GM23248 (cell line): ENCODE measurements around the gene EFEMP1. TPM values are rescaled to one million over a fixed set of nuclear protein-coding genes. Genes with fewer than 3 reads are reported as not detected.

Experiments
- DNase-seq: peaks from one replicate; pipeline ENCODE4 v3.0.0-alpha.2; 2015
- H2AFZ ChIP-seq: fragments of 200-600 bp; sonication (generic); 2 replicates; pipeline ENCODE4 v1.6.1; 2016; ENCODE audit warnings: antibody characterized with exemption
- H3F3A ChIP-seq: fragments of 200-600 bp; sonication (generic); 2 replicates; pipeline ENCODE4 v1.6.1; 2016; ENCODE audit warnings: mild to moderate bottlenecking, antibody characterized with exemption, mixed run types; ENCODE audit not compliant: insufficient read depth
- H3K27ac ChIP-seq: fragments of 200-600 bp; sonication (generic); 2 replicates; pipeline ENCODE4 v1.5.1; 2016; ENCODE audit warnings: mild to moderate bottlenecking
- H3K27me3 ChIP-seq: fragments of 200-600 bp; sonication (generic); replicated peaks from 2 replicates; pipeline ENCODE4 v1.6.1; 2016; ENCODE audit warnings: mild to moderate bottlenecking; ENCODE audit not compliant: insufficient read depth
- H3K36me3 ChIP-seq: fragments of 200-600 bp; sonication (generic); 2 replicates; pipeline ENCODE4 v1.6.1; 2016; ENCODE audit warnings: low read depth, mild to moderate bottlenecking
- H3K4me1 ChIP-seq: fragments of 200-600 bp; sonication (generic); 2 replicates; pipeline ENCODE4 v1.6.1; 2016; ENCODE audit warnings: mild to moderate bottlenecking; ENCODE audit not compliant: insufficient read depth
- H3K4me2 ChIP-seq: fragments of 200-600 bp; sonication (generic); one replicate; pipeline ENCODE4 v1.6.1; 2016; ENCODE audit warnings: mild to moderate bottlenecking; ENCODE audit not compliant: unreplicated experiment
- H3K4me3 ChIP-seq: fragments of 200-600 bp; sonication (generic); 2 replicates; pipeline ENCODE4 v1.5.1; 2016; ENCODE audit warnings: mild to moderate bottlenecking
- H3K79me2 ChIP-seq: fragments of 200-600 bp; sonication (generic); 2 replicates; pipeline ENCODE4 v1.6.1; 2016; ENCODE audit warnings: mild to moderate bottlenecking; ENCODE audit not compliant: insufficient read depth
- H3K9ac ChIP-seq: fragments of 200-600 bp; sonication (generic); 2 replicates; pipeline ENCODE4 v1.6.1; 2016; ENCODE audit warnings: mild to moderate bottlenecking
- H3K9me2 ChIP-seq: fragments of 200-600 bp; sonication (generic); 2 replicates; pipeline ENCODE4 v1.6.1; 2016; ENCODE audit warnings: mixed run types, mild to moderate bottlenecking, moderate library complexity; ENCODE audit not compliant: insufficient read depth
- H3K9me3 ChIP-seq: fragments of 200-600 bp; sonication (generic); one replicate; pipeline ENCODE4 v1.6.1; 2017; ENCODE audit warnings: low read depth
- H4K20me1 ChIP-seq: fragments of 200-600 bp; sonication (generic); 2 replicates; pipeline ENCODE4 v1.6.0; 2016; ENCODE audit not compliant: insufficient read depth
- EZH2 ChIP-seq: fragments of 200-600 bp; sonication (generic); IDR thresholded peaks from 2 replicates; pipeline ENCODE4 v1.6.1; 2018; ENCODE audit warnings: antibody characterized with exemption, mild to moderate bottlenecking; ENCODE audit not compliant: insufficient read depth, poor library complexity, severe bottlenecking
- EZH2phosphoT487 ChIP-seq: fragments of 200-600 bp; sonication (generic); IDR thresholded peaks from 2 replicates; pipeline ENCODE4 v1.6.1; 2018; ENCODE audit warnings: antibody characterized with exemption, moderate library complexity, mild to moderate bottlenecking, low read depth; ENCODE audit not compliant: insufficient read depth
- WGBS, 2 experiments: methylation state at CpG; one replicate each; pipeline ENCODE4 v1.1.6; 2015 to 2017; ENCODE audit warnings: low lambda C conversion rate in 2 of 2, low coverage in 1 of 2; ENCODE audit errors: missing lambda C conversion rate in 2 of 2; 5-methylcytosine and 5-hydroxymethylcytosine counted together
- in situ Hi-C: fragments of 300-500 bp; cut with MboI; formaldehyde crosslinking; loops from 2 replicates; pipeline ENCODE4 v1.15.0; 2020
- polyA plus RNA-seq: library from polyadenylated mRNA; unstranded; fragments of >200 nt; fragmentation: Nextera tagmentation; extraction: Ambion mirVana; gene quantifications from 2 replicates; pipeline ENCODE4 v1.2.1, GENCODE V29; 2016
- total RNA-seq: library from RNA; depleted of rRNA; stranded (reverse); fragments of >200 nt; shearing (Covaris generic); gene quantifications from 2 replicates; pipeline ENCODE4 v1.2.3, GENCODE V29; 2014

Gene EFEMP1
- total and polyA plus RNA-seq, 2 experiments from 2014 or later: 1,133 to 1,343 TPM

DNA sequence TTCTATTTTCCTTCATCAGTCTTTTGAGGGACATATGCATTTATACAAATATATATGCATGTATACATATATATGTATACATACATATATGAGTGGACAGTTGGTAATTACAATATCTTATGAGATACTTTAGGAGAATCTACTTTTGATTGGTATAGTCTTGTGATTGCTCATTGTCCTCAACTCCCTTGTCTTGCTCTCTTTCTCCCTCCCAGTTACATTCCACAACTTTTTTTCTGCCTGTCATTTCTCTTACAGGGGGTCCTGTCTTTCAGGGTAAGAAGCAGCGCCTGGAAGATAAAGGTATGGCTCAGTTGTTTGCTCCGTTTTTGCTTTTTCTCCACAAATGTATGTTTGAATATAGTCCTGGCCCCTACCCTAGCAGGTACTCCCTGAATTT is 19.9 kb downstream of the EFEMP1 start:
- Histone ChIP-seq H2AFZ (no peak overlapping the region), H3K36me3 (peaks cover 68% of the 10 kb centered on the region), H3K27me3 (no peaks in the 10 kb centered on the region), H3K9me2 (no peaks in the 10 kb centered on the region), H3K27ac (no peak overlapping the region), H3K4me2 (no peak overlapping the region), H4K20me1 (no peaks in the 10 kb centered on the region), H3K4me3 (no peak overlapping the region), H3K9ac (no peak overlapping the region), H3K79me2 (peaks cover 19% of the 10 kb centered on the region), H3F3A (peaks cover 21% of the 10 kb centered on the region; the same call in 1 of the 2 replicates), H3K4me1 (peaks cover 25% of the 10 kb centered on the region), H3K9me3 (no peaks in the 10 kb centered on the region)
- DNase-seq: no peak
- in situ Hi-C loops: no loop called here
- TF ChIP-seq EZH2phosphoT487 (no peak), EZH2 (no peak)
- 90 to 92% methylated on average over 2 of the region's 2 CpGs for WGBS, 2 experiments

DNA sequence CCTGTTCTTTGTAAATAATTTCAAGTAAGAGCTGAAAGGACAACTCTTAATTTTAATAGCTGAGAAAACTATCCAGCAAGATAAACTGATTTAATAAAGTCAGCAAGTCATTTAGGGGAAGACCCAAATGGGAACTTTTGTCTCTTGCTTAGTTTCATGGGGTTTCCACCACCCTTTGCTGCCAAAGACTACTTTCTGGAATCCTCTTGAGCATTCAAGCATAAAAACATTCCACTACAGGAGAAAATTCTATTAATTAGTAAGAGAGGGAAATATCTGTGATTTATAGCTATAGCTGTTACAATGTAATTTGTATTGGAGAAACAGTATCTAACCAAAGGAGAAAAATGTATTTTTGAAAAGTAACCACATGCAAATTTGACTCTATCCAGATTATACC is 20.6 kb downstream of the EFEMP1 start:
- H3K9me2 ChIP-seq: no peaks in the 10 kb centered on the region
- H3K27me3 ChIP-seq: no peaks in the 10 kb centered on the region
- H3K27ac ChIP-seq: no peak overlapping the region
- no peaks in the 10 kb centered on the region for H4K20me1 ChIP-seq
- peaks cover 21% of the 10 kb centered on the region; the same call in 1 of the 2 replicates for H3F3A ChIP-seq
- H3K9me3 ChIP-seq: no peaks in the 10 kb centered on the region
- no peak overlapping the region for H3K4me2 ChIP-seq
- no peak for DNase-seq
- no peak overlapping the region for H3K9ac ChIP-seq
- H3K4me1 ChIP-seq: peaks cover 25% of the 10 kb centered on the region
- peaks cover 13% of the 10 kb centered on the region for H3K79me2 ChIP-seq
- in situ Hi-C loops: no loop called here
- H2AFZ ChIP-seq: no peak overlapping the region
- peaks cover 69% of the 10 kb centered on the region for H3K36me3 ChIP-seq
- H3K4me3 ChIP-seq: no peak overlapping the region
- TF ChIP-seq EZH2phosphoT487 (no peak), EZH2 (no peak)

DNA sequence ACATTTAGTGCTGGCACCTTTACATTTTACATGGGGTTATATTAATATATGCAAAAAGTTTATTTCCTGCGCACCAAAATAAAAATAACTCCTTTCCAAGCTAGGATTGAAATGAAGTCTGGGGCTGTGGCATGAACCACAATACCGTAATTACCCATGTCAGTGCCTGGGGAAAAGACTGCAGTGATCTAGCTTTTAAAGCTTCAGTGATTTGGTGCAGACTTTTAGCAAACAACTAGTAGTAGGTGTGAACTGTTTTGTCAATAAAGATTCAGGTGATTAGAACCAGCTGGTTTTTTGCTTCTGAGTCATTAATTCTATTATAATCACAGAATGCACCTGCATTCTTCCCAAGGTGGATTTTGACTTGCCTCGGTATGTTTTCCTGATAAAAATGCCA is 21.2 kb downstream of the EFEMP1 start:
- H3K4me3 ChIP-seq: no peak overlapping the region
- TF ChIP-seq EZH2 (no peak), EZH2phosphoT487 (no peak)
- H3K9me3 ChIP-seq: no peaks in the 10 kb centered on the region
- DNase-seq: no peak
- 49 to 61% methylated on average over 3 of the region's 3 CpGs for WGBS, 2 experiments
- no peaks in the 10 kb centered on the region for H3K27me3 ChIP-seq
- peaks cover 9% of the 10 kb centered on the region; the same call in 1 of the 2 replicates for H3K79me2 ChIP-seq
- peaks cover 21% of the 10 kb centered on the region; the same call in 1 of the 2 replicates for H3F3A ChIP-seq
- no peaks in the 10 kb centered on the region for H3K9me2 ChIP-seq
- no peaks in the 10 kb centered on the region for H4K20me1 ChIP-seq
- peaks cover 63% of the 10 kb centered on the region for H3K36me3 ChIP-seq
- peaks cover 25% of the 10 kb centered on the region for H3K4me1 ChIP-seq
- no peak overlapping the region for H3K27ac ChIP-seq
- in situ Hi-C loops: no loop called here
- no peak overlapping the region for H3K9ac ChIP-seq
- H3K4me2 ChIP-seq: no peak overlapping the region
- no peak overlapping the region for H2AFZ ChIP-seq

DNA sequence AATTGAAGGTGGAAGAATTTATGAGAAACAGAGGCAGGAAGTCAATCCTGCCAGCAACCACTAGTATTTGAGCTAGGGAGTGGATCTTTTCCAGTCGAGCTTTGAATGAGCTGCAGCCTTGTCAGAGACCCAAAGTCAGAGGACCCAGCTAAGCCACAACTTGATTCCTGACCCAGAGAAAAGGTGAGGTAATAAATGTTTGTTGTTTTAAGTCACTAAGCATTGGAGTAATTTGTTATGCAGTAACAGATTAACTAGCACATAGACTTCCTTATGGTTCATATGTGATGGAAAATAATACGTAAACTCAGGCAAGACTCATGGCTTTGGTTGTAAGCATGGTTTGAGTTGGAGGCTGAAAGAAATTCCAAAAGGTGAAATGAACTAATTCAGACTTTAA is 21.6 kb downstream of the EFEMP1 start:
- Histone ChIP-seq H3K36me3 (peaks cover 63% of the 10 kb centered on the region), H3K27ac (no peak overlapping the region), H3K27me3 (no peaks in the 10 kb centered on the region), H4K20me1 (no peaks in the 10 kb centered on the region), H3K4me2 (no peak overlapping the region), H3K9ac (no peak overlapping the region), H3K79me2 (peaks cover 4% of the 10 kb centered on the region; the same call in 1 of the 2 replicates), H3K9me3 (no peaks in the 10 kb centered on the region), H3K4me1 (peaks cover 25% of the 10 kb centered on the region), H3F3A (peaks cover 19% of the 10 kb centered on the region; the same call in 1 of the 2 replicates), H2AFZ (no peak overlapping the region), H3K4me3 (no peak overlapping the region), H3K9me2 (no peaks in the 10 kb centered on the region)
- in situ Hi-C loops: no loop called here
- 94 to 95% methylated on average over 2 of the region's 2 CpGs for WGBS, 2 experiments
- TF ChIP-seq EZH2phosphoT487 (no peak), EZH2 (no peak)
- no peak for DNase-seq

DNA sequence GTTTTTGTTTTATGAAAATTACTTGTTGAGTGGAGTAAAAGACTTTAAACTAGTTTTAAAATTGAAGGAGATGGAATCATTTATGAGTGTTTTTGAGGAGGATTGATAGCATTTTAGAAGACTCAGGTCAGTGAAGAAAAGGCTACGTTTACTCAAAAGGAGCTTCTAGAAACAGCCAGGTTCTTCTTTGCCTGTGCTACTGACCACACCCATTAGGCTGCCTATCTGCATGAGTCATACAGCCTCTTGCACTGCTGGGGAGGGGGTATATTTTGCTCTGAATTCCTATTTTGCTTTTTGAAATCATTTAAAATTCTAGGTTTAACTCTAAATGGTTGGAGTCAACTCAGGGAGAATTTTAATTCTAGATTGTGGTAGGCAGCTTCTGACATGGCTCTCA is 22.3 kb downstream of the EFEMP1 start:
- 20 to 31% methylated on average over 1 of the region's 1 CpG for WGBS, 2 experiments
- in situ Hi-C loops: no loop called here

More for the DNA sequence above, 22.3 kb downstream of the EFEMP1 start:
- Histone ChIP-seq H2AFZ (no peak overlapping the region), H3K27me3 (no peaks in the 10 kb centered on the region), H3K36me3 (peaks cover 65% of the 10 kb centered on the region), H3K4me1 (peaks cover 25% of the 10 kb centered on the region), H3K9me3 (no peaks in the 10 kb centered on the region), H4K20me1 (no peaks in the 10 kb centered on the region), H3K4me3 (no peak overlapping the region), H3K9me2 (no peaks in the 10 kb centered on the region), H3K79me2 (no peaks in the 10 kb centered on the region; the same call in 1 of the 2 replicates), H3K9ac (no peak overlapping the region), H3F3A (peaks cover 13% of the 10 kb centered on the region; the same call in 1 of the 2 replicates), H3K27ac (no peak overlapping the region), H3K4me2 (peak overlapping the region; percentile 43)
- TF ChIP-seq EZH2phosphoT487 (no peak), EZH2 (no peak)
- DNase-seq: peak; percentile 68
